HUES48 (cell line): Measurements from ENCODE around the gene TMEM30A.
A peak's percentile ranks its signal among the peaks of the same experiment; 100 is the strongest.

Experiments
- H3K27ac ChIP-seq: one replicate; pipeline ENCODE4 v1.7.0; 2013; ENCODE audit warnings: low read depth, low read length, inconsistent platforms
- H3K27me3 ChIP-seq: 2 replicates; pipeline ENCODE4 v1.6.1; 2013; ENCODE audit warnings: mild to moderate bottlenecking, low read length; ENCODE audit not compliant: control insufficient read depth, insufficient read depth
- H3K36me3 ChIP-seq: 2 replicates; pipeline ENCODE4 v1.6.1; 2013; ENCODE audit warnings: low read length; ENCODE audit not compliant: control insufficient read depth, insufficient read depth
- H3K4me1 ChIP-seq: 2 replicates; pipeline ENCODE4 v1.6.1; 2013; ENCODE audit warnings: mild to moderate bottlenecking, low read length; ENCODE audit not compliant: control insufficient read depth, insufficient read depth
- H3K4me3 ChIP-seq: 2 replicates; pipeline ENCODE4 v1.5.1; 2013; ENCODE audit warnings: mild to moderate bottlenecking, low read depth, low read length
- H3K9ac ChIP-seq: 2 replicates; pipeline ENCODE4 v1.6.1; 2013; ENCODE audit warnings: mild to moderate bottlenecking, low read depth, low read length, moderate library complexity
- H3K9me3 ChIP-seq: 2 replicates; pipeline ENCODE4 v1.6.1; 2013; ENCODE audit warnings: low read length; ENCODE audit not compliant: control insufficient read depth, insufficient read depth

Gene TMEM30A

DNA sequence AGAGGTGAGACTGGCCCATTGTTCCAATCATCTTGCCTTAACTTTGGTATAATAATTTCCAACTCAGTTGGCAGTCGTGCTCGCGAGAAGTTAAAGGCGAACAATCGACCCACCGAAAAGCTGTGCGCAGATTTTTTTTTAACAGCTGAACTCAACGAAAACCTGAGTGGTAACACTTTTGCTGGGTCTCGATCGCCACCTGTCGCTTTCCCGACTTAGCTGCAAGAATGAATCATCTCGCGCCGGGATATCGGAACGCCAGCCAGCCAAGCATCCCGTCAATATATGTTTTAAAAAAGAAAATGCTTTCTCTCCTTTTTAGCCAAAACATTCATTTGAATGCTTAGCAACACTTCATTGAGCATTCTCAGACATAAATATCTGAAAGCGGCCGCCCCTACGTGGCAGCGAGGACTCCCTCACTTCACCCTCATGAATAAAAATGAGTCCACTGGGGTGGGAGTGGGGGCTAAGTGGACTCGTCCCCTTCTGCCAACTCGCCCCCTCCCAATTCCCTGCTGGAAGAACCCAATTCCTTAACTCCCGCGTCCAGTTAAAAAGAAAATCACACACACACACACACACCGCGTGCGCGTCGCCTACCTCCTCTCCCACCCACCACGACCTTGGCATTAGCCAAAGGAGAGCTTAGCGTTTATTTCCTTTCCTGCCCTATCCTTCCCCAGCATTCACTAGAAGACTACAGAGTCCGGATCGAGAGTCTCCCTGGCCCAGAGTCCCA lies 80.2 kb downstream of the TMEM30A start:
- Histone ChIP-seq H3K27ac (no peak overlapping the region), H3K9me3 (no peaks in the 10 kb centered on the region), H3K4me3 (peak overlapping the region; percentile 83), H3K9ac (peak overlapping the region; percentile 41; the same call in 1 of the 2 replicates), H3K36me3 (no peaks in the 10 kb centered on the region), H3K27me3 (peaks cover 87% of the 10 kb centered on the region), H3K4me1 (peaks cover 37% of the 10 kb centered on the region)

DNA sequence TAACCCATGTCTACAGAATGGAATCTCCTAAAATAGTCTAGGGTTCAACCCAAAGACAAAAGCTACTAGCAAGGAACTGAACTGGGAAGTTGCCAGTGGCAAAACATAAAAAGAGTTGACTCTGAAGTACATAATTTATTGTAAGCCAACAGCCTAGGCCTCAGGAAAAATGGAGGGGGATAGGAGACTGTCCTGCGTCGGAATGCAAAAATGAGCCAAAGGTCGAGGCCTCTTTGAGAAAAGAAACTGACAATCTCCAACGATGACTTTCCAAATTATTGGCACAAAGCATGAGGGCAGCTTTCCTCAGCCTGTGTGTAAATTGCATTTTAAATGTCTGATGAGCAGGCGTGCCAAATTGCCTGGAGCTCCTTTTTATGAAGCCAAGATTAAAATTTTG lies 80.9 kb downstream of the TMEM30A start:
- Histone ChIP-seq H3K36me3 (no peaks in the 10 kb centered on the region), H3K27me3 (peaks cover 82% of the 10 kb centered on the region), H3K9me3 (no peaks in the 10 kb centered on the region), H3K27ac (no peak overlapping the region), H3K4me1 (peaks cover 36% of the 10 kb centered on the region), H3K4me3 (peak overlapping the region; percentile 83; the same call in 1 of the 2 replicates), H3K9ac (no peak overlapping the region)
